ENCODE results near the gene ZBTB17. TPM values are rescaled to one million over a fixed set of nuclear protein-coding genes. Genes with fewer than 3 reads are reported as not detected.
A peak's percentile ranks its signal among the peaks of the same experiment; 100 is the strongest.

The ZBTB17 gene
- total and polyA plus RNA-seq, 9 of the 15 experiments (the other 6 are each of a cell fraction or from before 2014, with no cell fraction given): 1.1 to 53.4 (median 29.6) TPM

DNA sequence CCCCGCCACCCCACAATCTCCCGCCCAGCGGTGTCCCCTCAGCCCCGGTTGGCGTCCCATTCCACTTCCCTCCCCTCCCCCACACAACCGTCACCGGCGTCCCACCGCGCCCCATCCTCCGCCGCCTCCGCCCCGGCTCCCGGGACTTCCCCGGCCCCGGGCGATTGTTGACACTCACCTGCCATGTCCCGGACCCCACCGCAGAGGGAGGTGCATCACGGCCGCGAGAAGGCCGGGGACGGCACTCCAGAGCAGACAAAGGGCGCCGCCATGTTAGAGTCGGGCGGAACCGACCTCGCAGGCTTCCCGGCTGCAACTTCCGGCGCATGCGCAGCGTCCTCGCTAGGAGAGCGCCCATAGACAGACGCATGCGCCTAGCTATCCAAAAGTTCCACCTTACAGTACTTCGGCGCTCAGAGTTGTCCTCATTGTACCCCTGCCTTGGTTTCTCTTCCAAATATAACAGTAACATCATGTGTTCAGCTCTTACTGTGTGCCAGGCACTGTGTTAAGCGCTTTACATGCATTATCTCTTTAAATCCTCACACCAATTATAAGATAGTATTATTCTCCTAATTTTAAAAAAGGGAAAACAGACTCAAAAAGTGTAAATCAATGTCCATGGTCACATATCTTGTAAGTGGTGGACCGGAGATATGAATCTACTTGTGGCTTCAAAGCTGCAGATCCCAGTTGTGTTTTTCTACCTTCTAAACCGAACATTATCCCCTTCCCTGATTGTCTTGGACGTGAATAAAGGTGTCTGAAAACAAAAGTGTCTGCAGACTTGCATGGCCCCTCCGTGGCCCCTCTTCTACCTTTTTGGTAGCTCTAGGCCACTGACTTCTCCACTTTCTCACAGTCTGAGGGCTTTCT lies at the start of gene ZBTB17 (continued):
- TF ChIP-seq, protein P1, sequence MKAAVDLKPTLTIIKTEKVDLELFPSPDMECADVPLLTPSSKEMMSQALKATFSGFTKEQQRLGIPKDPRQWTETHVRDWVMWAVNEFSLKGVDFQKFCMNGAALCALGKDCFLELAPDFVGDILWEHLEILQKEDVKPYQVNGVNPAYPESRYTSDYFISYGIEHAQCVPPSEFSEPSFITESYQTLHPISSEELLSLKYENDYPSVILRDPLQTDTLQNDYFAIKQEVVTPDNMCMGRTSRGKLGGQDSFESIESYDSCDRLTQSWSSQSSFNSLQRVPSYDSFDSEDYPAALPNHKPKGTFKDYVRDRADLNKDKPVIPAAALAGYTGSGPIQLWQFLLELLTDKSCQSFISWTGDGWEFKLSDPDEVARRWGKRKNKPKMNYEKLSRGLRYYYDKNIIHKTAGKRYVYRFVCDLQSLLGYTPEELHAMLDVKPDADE (conservative IDR thresholded peaks at IDR 0.05; ENCODE audit: control insufficient read depth, low read depth, low read length): peak; percentile 75
- TF ChIP-seq ETV6 (IDR thresholded peaks at IDR 0.05; ENCODE audit: borderline replicate concordance in 1 of 2, low read depth in 2 of 2, low read length in 1 of 2) (0 out of 4 replicates have a peak, but pooled peaks of 1 of the 2 experiments have one; percentile 24), ETV6 (CRISPR knock-in tag; IDR thresholded peaks at IDR 0.05; ENCODE audit: borderline replicate concordance) (no peak), ZNF76 (CRISPR knock-in tag; IDR thresholded peaks at IDR 0.05; ENCODE audit: borderline replicate concordance) (no peak), ZNF121 (CRISPR knock-in tag; conservative IDR thresholded peaks at IDR 0.05) (no peak), MYC (IDR thresholded peaks at IDR 0.05; ENCODE audit: low read depth, low read length) (peak; percentile 36; the same call in 1 of the 2 replicates), MYC (CRISPR knock-in tag; IDR thresholded peaks at IDR 0.05; ENCODE audit: borderline replicate concordance, low read depth) (peak; percentile 74; the same call in 1 of the 2 replicates), SP1 (CRISPR knock-in tag; IDR thresholded peaks at IDR 0.05) (peak; percentile 88), DACH1 (IDR thresholded peaks at IDR 0.05; ENCODE audit: partially characterized antibody) (peak; percentile 41), RFX1 (IDR thresholded peaks at IDR 0.05) (peak; percentile 25; the same call in 1 of the 2 replicates), TEAD2 (tag; IDR thresholded peaks at IDR 0.05) (no peak), ZNF830 (CRISPR knock-in tag; IDR thresholded peaks at IDR 0.05) (no peak), KLF10 (CRISPR knock-in tag; IDR thresholded peaks at IDR 0.05) (no peak), ZNF583 (CRISPR knock-in tag; IDR thresholded peaks at IDR 0.05) (peak; percentile 60; the same call in 1 of the 2 replicates)
- TF ChIP-seq, protein P2, sequence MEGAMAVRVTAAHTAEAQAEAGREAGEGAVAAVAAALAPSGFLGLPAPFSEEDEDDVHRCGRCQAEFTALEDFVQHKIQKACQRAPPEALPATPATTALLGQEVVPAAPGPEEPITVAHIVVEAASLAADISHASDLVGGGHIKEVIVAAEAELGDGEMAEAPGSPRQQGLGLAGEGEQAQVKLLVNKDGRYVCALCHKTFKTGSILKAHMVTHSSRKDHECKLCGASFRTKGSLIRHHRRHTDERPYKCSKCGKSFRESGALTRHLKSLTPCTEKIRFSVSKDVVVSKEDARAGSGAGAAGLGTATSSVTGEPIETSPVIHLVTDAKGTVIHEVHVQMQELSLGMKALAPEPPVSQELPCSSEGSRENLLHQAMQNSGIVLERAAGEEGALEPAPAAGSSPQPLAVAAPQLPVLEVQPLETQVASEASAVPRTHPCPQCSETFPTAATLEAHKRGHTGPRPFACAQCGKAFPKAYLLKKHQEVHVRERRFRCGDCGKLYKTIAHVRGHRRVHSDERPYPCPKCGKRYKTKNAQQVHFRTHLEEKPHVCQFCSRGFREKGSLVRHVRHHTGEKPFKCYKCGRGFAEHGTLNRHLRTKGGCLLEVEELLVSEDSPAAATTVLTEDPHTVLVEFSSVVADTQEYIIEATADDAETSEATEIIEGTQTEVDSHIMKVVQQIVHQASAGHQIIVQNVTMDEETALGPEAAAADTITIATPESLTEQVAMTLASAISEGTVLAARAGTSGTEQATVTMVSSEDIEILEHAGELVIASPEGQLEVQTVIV (CRISPR knock-in tag; IDR thresholded peaks at IDR 0.05; ENCODE audit: borderline replicate concordance): no peak
- TF ChIP-seq, protein P3, sequence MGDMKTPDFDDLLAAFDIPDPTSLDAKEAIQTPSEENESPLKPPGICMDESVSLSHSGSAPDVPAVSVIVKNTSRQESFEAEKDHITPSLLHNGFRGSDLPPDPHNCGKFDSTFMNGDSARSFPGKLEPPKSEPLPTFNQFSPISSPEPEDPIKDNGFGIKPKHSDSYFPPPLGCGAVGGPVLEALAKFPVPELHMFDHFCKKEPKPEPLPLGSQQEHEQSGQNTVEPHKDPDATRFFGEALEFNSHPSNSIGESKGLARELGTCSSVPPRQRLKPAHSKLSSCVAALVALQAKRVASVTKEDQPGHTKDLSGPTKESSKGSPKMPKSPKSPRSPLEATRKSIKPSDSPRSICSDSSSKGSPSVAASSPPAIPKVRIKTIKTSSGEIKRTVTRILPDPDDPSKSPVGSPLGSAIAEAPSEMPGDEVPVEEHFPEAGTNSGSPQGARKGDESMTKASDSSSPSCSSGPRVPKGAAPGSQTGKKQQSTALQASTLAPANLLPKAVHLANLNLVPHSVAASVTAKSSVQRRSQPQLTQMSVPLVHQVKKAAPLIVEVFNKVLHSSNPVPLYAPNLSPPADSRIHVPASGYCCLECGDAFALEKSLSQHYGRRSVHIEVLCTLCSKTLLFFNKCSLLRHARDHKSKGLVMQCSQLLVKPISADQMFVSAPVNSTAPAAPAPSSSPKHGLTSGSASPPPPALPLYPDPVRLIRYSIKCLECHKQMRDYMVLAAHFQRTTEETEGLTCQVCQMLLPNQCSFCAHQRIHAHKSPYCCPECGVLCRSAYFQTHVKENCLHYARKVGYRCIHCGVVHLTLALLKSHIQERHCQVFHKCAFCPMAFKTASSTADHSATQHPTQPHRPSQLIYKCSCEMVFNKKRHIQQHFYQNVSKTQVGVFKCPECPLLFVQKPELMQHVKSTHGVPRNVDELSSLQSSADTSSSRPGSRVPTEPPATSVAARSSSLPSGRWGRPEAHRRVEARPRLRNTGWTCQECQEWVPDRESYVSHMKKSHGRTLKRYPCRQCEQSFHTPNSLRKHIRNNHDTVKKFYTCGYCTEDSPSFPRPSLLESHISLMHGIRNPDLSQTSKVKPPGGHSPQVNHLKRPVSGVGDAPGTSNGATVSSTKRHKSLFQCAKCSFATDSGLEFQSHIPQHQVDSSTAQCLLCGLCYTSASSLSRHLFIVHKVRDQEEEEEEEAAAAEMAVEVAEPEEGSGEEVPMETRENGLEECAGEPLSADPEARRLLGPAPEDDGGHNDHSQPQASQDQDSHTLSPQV (IDR thresholded peaks at IDR 0.05): 0 out of 2 replicates have a peak, but pooled peaks have one; percentile 48

All from K562 (cell line).